Jurkat, Clone E6-1 (cell line): ENCODE measurements around the gene CTTN.
"Not testable (repeated sequence)": the region's sequence is repeated elsewhere in the genome, so short reads cannot be mapped to it uniquely, and the experiment has no call there.

Source experiments
- DNase-seq: peaks from one replicate; pipeline ENCODE4 v3.0.0-alpha.2; 2011; ENCODE audit warnings: low read depth, low spot score
- H3K4me3 ChIP-seq: 2 replicates; pipeline ENCODE4 v1.5.1; 2011; ENCODE audit warnings: mild to moderate bottlenecking, low read length, control low read depth, moderate library complexity

Gene CTTN

GRCh38 chr11:70377645-70378044 is 20.7 kb upstream of the CTTN start:
- no peak for DNase-seq
- no peak overlapping the region for H3K4me3 ChIP-seq

GRCh38 chr11:70378506-70379134 is 19.7 kb upstream of the CTTN start:
- no peak for DNase-seq

GRCh38 chr11:70381350-70381749 is 17.0 kb upstream of the CTTN start:
- DNase-seq, result no peak
- H3K4me3 ChIP-seq, result no peak overlapping the region

More at GRCh38 chr11:70378506-70379134, 19.7 kb upstream of the CTTN start:
- H3K4me3 ChIP-seq, result no peak overlapping the region

GRCh38 chr11:70381872-70382861 is 16.2 kb upstream of the CTTN start:
- no peak overlapping the region for H3K4me3 ChIP-seq
- DNase-seq, result no peak

- no peak overlapping the region for H3K4me3 ChIP-seq
- no peak for DNase-seq
Measured at GRCh38 chr11:70383664-70384565, 14.4 kb upstream of the CTTN start.

- DNase-seq, result no peak
- H3K4me3 ChIP-seq, result no peak overlapping the region
Measured at GRCh38 chr11:70384566-70385152, 13.7 kb upstream of the CTTN start.

GRCh38 chr11:70387564-70387963 is 10.8 kb upstream of the CTTN start:
- H3K4me3 ChIP-seq, result no peak overlapping the region
- no peak for DNase-seq

- DNase-seq, result no peak
- H3K4me3 ChIP-seq, result no peak overlapping the region
Measured at GRCh38 chr11:70389201-70389600, 9.1 kb upstream of the CTTN start.

- not testable (repeated sequence) for H3K4me3 ChIP-seq, DNase-seq
Measured at GRCh38 chr11:70390882-70391281, 7.4 kb upstream of the CTTN start.

- DNase-seq, result no peak
- H3K4me3 ChIP-seq, result no peak overlapping the region
Measured at GRCh38 chr11:70394211-70394950, 3.9 kb upstream of the CTTN start.

- DNase-seq, result no peak
- peak overlapping the region; percentile 55 for H3K4me3 ChIP-seq
Measured at GRCh38 chr11:70397336-70397982, 870 bp upstream of the CTTN start.

GRCh38 chr11:70398834-70399680 is 728 bp downstream of the CTTN start:
- peak overlapping the region; percentile 55 for H3K4me3 ChIP-seq
- DNase-seq, result no peak

GRCh38 chr11:70399681-70400112 is 1.4 kb downstream of the CTTN start:
- no peak overlapping the region for H3K4me3 ChIP-seq
- DNase-seq, result no peak

GRCh38 chr11:70400643-70401042 is 2.3 kb downstream of the CTTN start:
- no peak for DNase-seq

GRCh38 chr11:70402016-70402415 is 3.7 kb downstream of the CTTN start:
- H3K4me3 ChIP-seq, result no peak overlapping the region
- no peak for DNase-seq

More at GRCh38 chr11:70400643-70401042, 2.3 kb downstream of the CTTN start:
- no peak overlapping the region for H3K4me3 ChIP-seq

- H3K4me3 ChIP-seq, result no peak overlapping the region
- no peak for DNase-seq
Measured at GRCh38 chr11:70402685-70403084, 4.4 kb downstream of the CTTN start.

- DNase-seq, result no peak
- no peak overlapping the region for H3K4me3 ChIP-seq
Measured at GRCh38 chr11:70404244-70404643, 5.9 kb downstream of the CTTN start.
